HK-2 (cell line): ENCODE data around the gene BBS9.
"Not testable (repeated sequence)": the region's sequence is repeated elsewhere in the genome, so short reads cannot be mapped to it uniquely, and the experiment has no call there.

Source experiments
- DNase-seq: peaks from one replicate; pipeline ENCODE4 v3.0.0-alpha.2; 2018; ENCODE audit not compliant: unreplicated experiment

Gene BBS9

DNA sequence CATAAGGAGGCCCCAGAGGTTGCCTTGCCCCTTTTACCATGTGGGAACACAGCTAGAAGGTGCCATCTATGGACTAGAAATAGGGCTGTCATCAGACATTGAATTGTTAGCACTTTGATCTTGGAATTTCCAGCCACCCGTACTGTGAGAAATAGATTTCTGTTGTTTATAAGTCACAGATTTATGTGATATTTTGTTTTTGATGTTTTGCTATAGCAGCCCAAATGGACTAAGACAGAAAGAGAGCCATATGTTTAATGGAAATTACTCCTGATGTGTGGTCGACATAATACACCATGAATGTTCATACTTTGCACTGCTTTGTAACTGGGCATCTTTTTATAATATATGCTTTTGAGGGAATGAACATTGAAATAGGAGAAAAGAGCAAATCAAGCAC, 302.2 kb downstream of the BBS9 start:
- no peak for DNase-seq

DNA sequence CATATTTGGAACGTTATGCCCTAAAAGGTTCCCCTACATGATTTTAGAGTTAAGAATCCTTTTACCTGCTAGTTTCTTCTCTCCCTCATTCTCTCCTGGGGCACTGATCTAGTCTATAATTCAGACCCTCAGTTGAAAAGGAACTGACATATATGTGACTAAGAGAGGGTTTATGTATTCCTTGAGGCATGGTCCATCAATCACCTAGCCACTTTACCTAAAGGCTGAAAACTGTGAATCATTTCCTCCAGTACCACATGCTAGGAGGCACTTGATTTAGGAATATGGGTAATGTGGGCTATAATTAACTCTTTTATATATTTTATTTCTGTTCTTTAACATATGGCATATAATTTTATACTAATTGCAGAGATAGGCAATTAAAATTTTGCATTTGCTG, 303.5 kb downstream of the BBS9 start:
- no peak for DNase-seq

DNA sequence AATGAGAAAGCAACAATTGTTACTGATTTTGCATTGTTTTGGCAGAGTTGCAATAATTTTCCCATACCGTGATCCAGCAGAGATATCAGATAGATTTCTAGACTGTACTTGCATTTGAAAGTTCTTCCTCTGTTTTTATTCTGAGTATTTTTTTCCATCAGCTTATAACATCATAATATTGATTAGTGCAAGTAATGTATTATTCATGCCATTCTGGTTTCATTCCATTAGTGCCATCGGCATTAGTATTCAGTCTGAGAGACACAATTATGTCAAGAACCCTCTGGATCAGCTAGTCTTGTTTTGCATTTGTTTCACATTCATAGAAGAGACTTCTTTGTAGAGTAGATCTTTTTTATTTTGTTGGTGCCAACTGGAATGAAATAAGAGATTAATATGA, 304.0 kb downstream of the BBS9 start:
- DNase-seq = no peak

DNA sequence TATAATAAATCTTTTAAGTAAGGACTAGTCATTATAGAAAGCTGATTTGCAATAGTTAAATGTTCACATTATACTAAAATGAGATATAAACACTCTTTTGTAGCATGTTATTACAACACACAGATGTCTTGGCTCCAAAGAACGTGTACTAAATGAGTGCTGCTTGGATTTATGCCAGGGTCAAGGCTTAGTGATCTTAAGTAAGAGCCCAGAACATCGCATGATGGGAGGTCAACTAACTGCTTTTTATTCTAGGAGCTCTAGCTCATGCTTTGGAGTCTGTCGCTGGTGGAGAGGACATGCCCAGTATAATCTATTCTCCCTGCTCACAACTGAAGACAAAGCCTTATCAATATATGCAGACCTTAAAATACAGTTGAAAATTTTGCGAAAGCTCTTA, 315.1 kb downstream of the BBS9 start:
- DNase-seq = no peak

DNA sequence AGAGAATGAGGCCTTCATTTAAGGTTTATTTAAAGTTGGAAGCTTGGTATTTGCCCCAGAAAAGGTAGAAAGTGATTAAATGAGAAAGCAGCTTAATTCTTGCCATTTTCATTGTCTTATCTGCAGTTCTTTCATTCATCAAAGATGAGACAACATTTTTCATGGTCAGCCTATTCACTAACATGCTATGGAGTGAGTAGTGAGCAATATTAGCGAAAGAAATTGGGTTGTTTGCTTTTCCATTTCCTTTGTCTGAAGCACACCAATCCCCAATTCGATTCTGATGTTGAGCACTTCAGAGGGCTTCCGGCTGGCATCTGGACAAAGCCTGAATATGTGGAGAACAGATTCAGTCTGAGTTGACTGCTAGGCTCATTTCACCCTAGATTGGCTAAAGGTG, 317.2 kb downstream of the BBS9 start:
- DNase-seq = no peak

DNA sequence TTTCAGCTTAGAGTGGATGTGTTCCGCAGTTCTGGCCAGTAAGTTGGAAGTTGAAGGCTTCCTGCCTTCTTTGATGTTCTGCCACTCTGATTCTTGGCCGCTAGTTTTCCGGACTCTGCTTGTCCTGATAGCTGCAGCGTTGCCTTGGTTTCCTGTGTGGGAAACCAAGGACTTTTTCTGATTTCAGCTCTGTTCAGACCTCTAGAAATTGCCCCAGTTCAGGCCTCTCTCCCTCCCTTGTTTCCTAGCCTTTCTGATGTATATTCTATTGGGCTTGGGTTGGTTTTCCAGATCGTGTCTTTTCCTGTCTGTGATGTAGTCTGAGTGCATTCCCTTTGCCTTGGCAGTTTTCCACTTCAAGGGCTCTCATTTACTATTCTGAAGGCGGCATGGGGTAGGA, 318.7 kb downstream of the BBS9 start:
- DNase-seq = no peak

DNA sequence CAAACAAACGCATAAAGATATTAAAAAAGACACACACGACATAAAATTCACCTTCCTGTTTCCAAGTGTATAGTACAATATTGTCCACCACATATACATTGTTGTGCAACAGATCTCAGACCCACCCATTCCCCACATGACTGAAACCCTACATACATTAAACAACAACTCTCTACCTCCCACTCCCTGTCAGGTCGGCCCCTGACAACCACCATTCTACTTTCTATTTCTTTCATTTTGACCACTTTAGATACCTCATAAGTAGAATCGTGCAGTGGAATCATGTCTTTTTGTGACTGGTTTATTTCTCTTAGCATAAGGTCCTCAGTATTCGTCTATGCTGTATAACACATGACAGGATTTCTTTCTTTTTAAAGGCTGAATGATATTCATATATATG, 320.5 kb downstream of the BBS9 start:
- no peak for DNase-seq

DNA sequence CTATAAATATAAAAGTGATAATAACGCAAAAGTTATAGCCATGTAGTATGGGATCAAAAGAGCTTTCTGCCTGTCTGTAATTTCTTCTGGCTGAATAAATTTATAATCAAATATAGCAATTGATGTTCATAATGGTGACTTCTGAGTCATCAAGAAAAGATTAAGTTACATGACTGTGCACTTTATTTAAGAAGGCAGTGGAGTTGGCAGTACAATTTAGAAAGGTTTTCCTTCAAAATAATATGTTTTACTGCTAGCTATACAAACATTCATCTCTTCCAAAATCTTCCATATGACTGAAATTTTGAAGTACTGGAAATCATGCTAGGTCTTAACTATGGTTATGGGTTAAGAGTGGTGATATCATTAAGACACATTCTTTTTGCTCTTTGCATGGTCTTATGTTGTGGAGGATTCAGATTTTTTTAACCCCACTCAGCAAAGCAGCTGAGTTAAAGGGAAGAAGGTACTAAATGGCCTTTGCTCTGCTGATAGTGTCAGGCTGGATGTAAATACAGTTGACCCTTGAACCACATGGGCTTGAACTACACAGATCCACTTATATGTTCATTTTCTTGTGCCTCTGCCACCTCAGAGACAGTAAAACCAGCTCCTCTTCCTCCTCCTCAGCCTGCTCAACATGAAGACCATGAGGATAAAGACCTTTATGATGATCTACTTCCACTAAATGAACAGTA, 323.6 kb downstream of the BBS9 start:
- no peak for DNase-seq

DNA sequence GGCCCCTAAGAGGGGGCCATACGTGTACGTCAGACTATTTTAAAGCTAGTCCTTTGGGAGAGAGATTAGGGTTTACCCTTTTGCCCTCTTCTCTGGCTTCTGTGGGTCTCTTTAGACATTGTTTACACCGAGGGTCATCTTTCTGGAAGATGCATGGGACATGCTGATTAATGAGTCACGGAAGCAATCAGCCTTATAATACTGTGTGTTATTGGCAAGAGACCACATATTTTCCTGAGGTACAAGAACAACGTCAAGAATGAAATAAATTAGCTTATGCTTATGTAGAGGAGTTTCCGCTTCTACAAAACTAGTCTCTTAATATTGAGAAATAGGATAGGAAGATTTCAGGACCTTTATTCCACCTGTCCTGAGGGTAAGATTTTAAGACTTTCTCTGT, 327.7 kb downstream of the BBS9 start:
- DNase-seq = no peak

DNA sequence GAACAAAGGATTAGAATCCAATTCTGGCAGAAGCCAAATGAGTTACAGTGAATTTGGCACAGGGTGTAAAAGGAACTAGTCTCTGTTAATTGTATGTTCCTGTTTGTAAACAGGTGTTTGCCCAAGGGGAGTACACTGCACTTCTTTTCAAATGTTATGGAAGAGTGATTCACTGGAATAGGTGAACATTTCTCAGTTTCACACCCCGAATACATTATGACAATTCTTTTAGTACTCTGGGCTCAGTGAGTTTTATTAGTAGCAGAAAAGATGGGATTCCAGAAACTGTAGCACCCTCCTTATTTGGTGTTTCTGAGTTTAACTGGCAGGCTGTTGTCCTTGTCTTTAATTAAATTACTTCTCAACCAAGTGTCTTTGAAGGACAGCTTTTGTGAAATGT, 329.2 kb downstream of the BBS9 start:
- no peak for DNase-seq

DNA sequence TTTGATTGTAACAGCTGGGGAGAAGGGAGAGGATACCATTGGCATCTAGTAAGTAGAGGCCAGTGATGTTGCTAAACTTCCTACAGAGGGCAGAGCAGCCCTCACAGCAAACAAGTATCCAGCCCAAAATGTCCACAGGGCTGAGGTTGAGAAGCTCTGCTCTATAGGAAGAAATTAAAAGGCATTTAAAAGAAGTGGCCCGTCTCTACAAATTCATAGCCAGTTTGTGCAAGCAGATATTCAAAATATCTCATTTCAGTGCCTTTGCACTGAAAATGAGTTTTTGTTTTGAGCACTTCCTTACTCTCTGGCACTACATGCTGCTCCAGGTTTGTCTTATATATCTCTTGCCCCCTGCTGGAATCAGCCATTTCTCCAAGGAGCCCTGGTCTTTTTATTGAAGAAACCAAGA, 330.0 kb downstream of the BBS9 start:
- DNase-seq = peak; percentile 3

DNA sequence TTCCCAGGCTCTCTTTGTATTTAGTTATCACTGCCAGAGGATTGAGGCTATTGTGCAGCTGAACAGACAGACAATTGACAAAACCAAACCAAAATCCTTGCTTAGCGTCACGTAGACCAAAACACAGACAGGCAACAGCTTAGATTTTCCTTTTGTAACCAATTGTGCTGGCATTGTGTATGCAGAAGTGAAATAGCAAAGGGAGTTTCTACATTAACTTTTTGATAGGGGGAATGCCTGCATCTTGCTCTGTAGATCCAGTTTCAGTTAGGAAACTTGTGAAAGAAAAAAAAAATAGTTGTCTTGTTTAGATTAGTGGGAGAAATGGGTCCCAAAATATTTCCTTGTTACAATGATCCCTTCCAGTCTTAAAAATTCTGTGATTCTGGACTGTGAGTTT, 333.8 kb downstream of the BBS9 start:
- DNase-seq = no peak

DNA sequence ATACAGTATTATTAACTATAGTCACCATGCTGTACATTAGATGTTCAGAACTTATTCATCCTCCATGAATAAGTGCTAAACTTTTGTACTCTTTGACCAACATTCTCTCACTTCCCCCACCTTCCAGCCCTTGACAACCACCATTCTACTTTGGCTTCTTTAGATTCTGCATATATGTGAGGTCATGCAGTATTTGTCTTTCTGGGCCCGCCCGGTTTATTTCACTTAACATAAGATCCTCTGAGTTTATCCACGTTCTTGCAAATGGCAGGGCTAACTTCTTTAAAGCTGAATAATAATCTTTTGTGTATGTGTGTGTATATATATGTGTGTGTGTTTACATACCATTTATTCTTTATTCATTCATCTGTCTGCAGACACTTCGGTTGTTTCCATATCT, 336.8 kb downstream of the BBS9 start:
- no peak for DNase-seq

DNA sequence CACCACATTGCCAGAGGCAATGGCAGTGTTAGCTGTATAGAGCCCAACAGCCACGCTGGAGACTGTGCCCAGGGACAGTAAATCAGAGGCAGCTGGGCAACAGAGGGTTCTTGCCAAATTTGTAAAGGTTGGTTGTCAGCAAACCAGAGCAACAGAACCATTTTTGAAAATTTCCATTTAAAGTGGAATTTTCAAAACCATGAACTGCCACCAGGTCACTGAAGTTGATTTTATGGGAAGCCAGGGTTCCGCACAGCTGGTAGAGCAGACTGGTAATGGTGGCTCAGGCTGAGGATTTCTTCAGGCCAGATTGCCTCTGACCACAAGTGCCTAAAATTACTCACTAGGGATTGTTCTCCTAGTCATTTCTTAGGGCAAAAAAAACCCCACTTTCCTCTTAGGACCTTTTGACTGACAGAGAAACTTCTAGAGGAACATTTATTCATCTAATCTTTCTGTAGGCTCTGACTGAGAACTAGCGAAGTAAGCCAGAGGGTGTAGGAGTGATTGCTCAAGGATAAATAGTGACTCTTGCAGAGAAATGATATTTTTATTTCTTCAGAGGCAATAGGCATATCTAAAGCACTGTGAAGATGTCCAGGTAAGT, 342.4 kb downstream of the BBS9 start:
- DNase-seq = no peak

DNA sequence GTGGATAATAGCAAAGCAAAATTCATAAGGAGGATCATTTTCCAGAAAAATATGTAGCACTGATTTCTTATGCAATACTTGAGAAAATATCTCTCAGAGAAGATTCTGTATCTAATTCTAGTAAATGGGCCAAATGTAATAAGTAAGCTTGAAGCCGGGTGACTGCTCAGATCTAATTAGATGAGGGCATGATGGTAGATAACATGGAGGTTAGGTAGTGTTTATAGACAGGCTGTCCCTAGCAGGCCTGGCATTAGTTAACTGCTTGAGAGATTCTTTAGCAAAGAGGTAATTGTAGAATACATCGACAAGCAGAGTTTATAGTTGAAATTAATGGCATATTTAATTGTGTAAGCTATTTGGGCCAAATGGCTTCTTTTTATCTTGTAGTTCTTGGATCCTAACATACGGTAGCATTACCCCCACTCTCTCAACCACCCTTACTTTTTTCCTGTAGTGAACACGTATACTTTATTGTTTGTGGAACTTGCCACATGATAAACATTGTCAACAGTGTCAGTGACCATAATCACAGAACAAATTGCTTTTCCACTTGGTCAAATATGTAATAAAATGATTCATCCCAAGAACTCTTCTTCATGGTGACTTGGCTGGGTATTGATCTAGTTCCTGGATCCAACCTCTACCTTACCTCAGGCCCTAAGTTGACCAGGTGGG, 343.1 kb downstream of the BBS9 start:
- no peak for DNase-seq

DNA sequence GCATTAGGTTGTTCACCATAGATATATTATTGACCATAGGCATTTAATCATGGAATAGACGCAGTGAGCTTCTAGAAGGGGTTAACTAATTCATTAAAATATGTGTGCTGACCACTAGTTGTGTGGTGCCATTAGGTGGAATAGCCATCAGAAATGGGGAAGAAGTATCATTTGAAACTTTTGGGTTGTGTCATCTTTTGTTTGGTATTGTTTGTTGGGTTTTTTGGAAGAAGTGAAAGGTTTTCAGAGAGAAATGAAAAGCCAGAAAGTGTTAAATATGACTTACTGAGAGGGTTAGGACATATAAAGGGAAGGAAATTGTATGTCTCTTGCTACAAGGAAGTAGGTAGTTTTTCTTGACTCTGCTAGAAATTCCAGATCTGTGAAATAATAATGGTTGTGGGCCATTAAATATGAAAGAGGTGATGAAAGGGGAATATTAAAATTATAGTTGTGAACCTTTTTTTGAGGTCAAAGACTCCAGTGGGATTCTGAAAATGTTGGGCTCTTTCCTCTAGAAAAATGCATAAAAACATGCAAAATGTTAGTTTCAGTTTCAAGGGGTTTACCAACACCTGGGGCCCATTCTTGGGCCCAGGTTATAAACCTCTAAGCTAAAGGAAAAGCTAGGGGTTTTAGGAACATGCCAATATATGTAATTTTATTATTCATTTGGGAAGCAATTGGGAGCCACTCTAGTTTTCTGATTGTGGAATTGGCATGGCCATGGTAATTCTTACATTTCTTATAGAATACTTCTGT, 348.5 kb downstream of the BBS9 start:
- DNase-seq = no peak

DNA sequence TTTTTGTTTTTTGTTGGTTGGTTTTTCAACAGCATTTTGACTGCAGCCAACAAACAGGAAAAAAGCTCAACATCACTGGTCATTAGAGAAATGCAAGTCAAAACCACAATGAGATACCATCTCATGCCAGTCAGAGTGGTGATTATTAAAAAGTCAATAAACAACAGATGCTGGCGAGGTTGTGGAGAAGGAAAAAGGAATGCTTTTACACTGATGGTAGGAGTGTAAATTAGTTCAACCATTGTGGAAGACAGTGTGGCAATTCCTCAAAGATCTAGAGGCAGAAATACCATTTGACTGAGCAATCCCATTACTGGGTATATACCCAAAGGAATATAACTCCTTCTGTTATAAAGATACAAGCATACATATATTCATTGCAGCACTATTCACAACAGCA, 355.1 kb downstream of the BBS9 start:
- not testable (repeated sequence) for DNase-seq

DNA sequence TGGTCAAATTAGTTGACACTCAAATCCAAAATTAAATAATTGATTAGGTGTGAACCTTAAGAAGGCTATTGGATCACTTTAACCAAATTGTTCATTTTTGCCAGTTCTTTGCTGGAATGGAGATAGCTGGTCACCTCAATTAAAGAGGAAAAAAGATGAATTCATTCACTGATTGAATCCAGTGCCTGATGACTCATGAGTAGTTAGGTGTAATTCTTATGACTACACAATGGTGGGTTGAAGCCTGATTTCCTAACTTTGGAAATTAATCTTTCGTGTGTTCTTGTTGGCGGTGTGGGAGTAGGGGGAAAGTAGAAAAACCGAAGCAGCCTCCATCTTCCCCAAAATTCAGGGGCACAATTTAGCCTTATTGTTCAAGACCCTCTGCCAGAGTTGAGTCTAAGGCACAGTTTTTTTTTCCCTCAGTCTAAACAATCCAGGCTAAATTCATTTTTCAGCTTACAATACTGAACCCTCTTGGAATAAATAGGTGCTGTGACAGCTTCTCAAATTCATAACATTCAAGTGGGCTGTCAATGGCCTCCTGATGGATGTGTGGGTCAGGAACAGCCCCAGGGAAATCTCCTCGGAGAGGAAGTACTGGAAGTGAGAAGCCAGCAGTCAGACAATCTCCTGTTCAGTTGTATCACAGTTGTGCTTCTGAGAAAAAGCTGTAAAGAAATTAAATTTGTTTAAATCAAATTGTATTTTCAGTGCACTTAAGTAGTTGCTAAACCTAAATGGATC, 356.6 kb downstream of the BBS9 start:
- no peak for DNase-seq

DNA sequence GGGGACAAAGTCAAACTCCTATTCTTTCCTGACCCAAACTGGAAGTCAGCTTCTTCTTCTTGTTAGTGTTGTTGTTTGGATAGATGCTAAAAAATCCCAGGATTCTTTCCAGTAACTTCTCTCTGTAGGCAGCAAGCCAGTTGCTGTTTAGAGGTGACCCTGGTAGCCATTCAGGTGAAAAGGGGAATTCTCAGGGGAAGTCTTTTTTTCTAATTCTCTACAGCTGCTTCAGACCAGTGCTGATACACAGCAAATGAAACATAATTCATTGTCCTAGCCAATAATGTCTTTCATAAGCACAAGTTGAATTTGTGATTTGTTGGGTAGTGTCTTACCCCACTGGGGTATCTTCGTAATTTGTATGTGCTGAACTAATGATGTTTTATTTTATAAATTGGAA, 357.3 kb downstream of the BBS9 start:
- DNase-seq = no peak

DNA sequence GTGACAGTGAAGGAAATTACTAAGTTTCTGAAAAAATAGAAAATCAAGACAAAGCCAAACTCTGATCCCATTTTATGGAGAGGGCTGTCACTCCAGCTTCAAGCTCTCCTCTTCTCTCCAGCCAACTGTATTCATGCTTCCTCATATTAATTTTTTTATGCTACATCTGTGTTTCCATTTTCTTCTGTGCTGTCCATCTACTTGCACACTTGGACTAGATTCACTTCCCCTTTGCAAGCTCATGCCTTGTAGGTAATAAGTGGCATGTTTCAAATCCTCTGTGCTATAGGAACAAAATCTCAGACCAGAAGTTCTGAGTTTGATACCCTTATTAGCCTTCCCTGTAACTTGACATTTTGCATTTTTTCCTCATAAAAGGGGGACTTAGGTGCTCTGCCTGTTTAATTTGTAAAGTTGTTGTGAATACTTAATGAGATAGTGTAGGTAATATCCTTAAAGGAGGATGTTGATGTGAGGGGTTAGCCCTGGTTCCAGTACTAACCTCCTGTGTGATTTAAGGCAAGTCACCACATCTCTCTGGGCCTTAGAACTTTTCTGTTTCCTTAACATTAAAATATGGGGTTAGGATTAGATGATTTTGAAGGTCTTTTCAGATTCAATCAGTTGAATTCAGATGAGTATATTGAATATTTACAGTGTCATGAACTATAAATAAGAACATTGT, 358.8 kb downstream of the BBS9 start:
- no peak for DNase-seq

DNA sequence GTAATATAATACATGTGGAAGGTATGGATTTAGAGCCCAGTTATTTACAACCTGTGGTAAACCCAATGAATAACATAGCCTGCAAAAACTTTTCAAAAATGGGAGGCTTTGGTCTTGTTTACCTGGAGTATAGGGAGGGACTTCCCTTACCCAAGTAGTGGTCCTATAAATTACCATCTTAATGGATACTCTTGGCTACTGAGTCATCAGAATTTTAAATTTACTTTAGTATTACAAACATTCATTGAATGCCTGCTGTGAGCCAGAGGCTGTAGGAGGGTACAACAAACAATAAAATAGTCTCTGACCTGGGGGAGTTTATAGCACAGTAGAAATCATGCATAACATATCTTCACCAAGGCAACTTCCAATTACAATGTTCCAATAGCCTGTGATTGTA, 365.1 kb downstream of the BBS9 start:
- DNase-seq = no peak
